ENCODE data around the gene PPP3CA.

The PPP3CA gene

DNA sequence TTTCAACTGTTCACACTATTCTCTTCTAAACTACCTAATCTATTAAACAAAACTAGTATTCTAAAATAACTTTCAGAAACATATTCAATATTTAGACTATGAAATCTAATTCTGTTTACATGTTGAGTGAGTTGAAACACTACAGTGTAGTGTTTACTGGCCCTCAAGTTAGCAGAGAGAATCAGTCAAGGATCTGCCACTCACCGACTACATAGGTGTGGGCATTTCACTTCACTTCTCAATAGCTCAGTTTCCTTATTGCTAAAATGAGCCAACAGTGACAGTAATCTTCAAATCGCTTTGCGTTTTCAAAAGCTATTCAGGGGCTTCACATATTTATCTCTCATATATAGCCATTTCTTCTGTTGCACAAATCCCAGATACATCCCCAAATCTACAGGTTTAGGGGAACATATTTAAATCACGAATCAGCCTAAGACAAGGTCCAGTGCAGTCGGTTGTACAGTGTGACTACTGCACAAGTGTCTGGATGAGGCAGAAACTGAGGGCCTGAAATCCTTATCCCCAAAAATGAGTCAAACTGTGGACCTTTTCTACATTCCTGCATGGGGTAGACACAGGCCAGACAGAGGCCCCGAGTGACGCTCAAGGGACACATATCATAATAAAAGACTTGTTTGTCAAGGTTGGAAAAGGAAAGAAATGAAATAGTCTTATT lies 129.8 kb downstream of the PPP3CA start:
- Histone ChIP-seq H3K4me3 (ENCODE audit: low read length) (no peak overlapping the region), H3K79me2 (ENCODE audit: low read length) (peaks cover 31% of the 10 kb centered on the region), H3K9me2 (replicated peaks; ENCODE audit: insufficient read depth, low read length) (no peaks in the 10 kb centered on the region), H3K9me3 (replicated peaks; ENCODE audit: insufficient read depth, low read length) (no peaks in the 10 kb centered on the region), H3K27me3 (replicated peaks; ENCODE audit: insufficient read depth, low read length) (no peaks in the 10 kb centered on the region), H3K4me1 (ENCODE audit: low read length) (no peaks in the 10 kb centered on the region), H3K36me3 (replicated peaks; ENCODE audit: insufficient read depth, low read length) (no peaks in the 10 kb centered on the region), H3F3A (ENCODE audit: insufficient read depth, low read length) (no peaks in the 10 kb centered on the region), H2AFZ (ENCODE audit: low read length) (no peak overlapping the region), H3K9ac (ENCODE audit: low read length) (no peak overlapping the region), H3K27ac (ENCODE audit: low read length) (no peak overlapping the region), H3K4me2 (ENCODE audit: low read depth, low read length) (no peak overlapping the region), H4K20me1 (ENCODE audit: insufficient read depth, low read length) (no peaks in the 10 kb centered on the region)
- TF ChIP-seq CTCF (IDR thresholded peaks at IDR 0.05; ENCODE audit: low read length) (no peak), EZH2 (optimal IDR thresholded peaks at IDR 0.05; ENCODE audit: low read depth, low read length) (no peak), EZH2phosphoT487 (IDR thresholded peaks at IDR 0.05; ENCODE audit: low read length) (no peak)
- DNase-seq, result no peak

GRCh38 chr4:101211146-101211553 lies 136.2 kb downstream of the PPP3CA start:
- no peak for DNase-seq
- H3K27ac ChIP-seq (ENCODE audit: low read length), result no peak overlapping the region
- H3K9ac ChIP-seq (ENCODE audit: low read length), result no peak overlapping the region

DNA sequence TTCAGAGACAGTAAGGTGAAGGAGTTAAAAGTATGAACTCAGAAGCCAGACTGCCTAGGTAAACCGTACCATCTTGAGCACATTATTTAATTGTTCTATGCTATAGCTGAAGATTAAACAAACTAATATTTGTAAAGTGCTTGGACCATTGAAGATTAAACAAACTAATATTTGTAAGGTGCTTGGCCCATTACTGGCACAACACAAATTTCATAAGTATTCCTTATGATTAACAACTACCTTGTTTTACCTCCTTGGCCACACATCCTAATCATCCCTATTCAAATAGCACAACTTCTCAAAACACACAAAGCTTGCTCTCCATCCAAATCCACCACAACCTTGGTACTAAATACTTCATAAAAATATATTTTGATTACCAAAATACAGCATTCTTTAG lies 137.0 kb downstream of the PPP3CA start:
- Histone ChIP-seq H3K4me3 (ENCODE audit: low read length) (no peak overlapping the region), H2AFZ (ENCODE audit: low read length) (no peak overlapping the region), H3K79me2 (ENCODE audit: low read length) (peaks cover 46% of the 10 kb centered on the region), H3K9me3 (replicated peaks; ENCODE audit: insufficient read depth, low read length) (no peaks in the 10 kb centered on the region), H3K27ac (ENCODE audit: low read length) (no peak overlapping the region), H3K27me3 (replicated peaks; ENCODE audit: insufficient read depth, low read length) (no peaks in the 10 kb centered on the region), H3K9me2 (replicated peaks; ENCODE audit: insufficient read depth, low read length) (no peaks in the 10 kb centered on the region), H3K9ac (ENCODE audit: low read length) (no peak overlapping the region), H3K36me3 (replicated peaks; ENCODE audit: insufficient read depth, low read length) (no peaks in the 10 kb centered on the region), H3K4me1 (ENCODE audit: low read length) (no peaks in the 10 kb centered on the region), H4K20me1 (ENCODE audit: insufficient read depth, low read length) (no peaks in the 10 kb centered on the region), H3K4me2 (ENCODE audit: low read depth, low read length) (no peak overlapping the region), H3F3A (ENCODE audit: insufficient read depth, low read length) (no peaks in the 10 kb centered on the region)
- no peak for TF ChIP-seq EZH2 (optimal IDR thresholded peaks at IDR 0.05; ENCODE audit: low read depth, low read length)
- no peak for TF ChIP-seq CTCF (IDR thresholded peaks at IDR 0.05; ENCODE audit: low read length)
- TF ChIP-seq EZH2phosphoT487 (IDR thresholded peaks at IDR 0.05; ENCODE audit: low read length), result no peak
- no peak for DNase-seq

More at GRCh38 chr4:101211146-101211553, 136.2 kb downstream of the PPP3CA start:
- no peaks in the 10 kb centered on the region for H3K36me3 ChIP-seq (replicated peaks; ENCODE audit: insufficient read depth, low read length)
- no peak overlapping the region for H3K4me2 ChIP-seq (ENCODE audit: low read depth, low read length)
- H3K4me1 ChIP-seq (ENCODE audit: low read length), result no peaks in the 10 kb centered on the region
- H3K9me3 ChIP-seq (replicated peaks; ENCODE audit: insufficient read depth, low read length), result no peaks in the 10 kb centered on the region
- no peaks in the 10 kb centered on the region for H4K20me1 ChIP-seq (ENCODE audit: insufficient read depth, low read length)
- H2AFZ ChIP-seq (ENCODE audit: low read length), result no peak overlapping the region
- H3K79me2 ChIP-seq (ENCODE audit: low read length), result peaks cover 44% of the 10 kb centered on the region
- H3F3A ChIP-seq (ENCODE audit: insufficient read depth, low read length), result no peaks in the 10 kb centered on the region
- no peaks in the 10 kb centered on the region for H3K27me3 ChIP-seq (replicated peaks; ENCODE audit: insufficient read depth, low read length)
- H3K4me3 ChIP-seq (ENCODE audit: low read length), result no peak overlapping the region
- TF ChIP-seq EZH2 (optimal IDR thresholded peaks at IDR 0.05; ENCODE audit: low read depth, low read length) (no peak), EZH2phosphoT487 (IDR thresholded peaks at IDR 0.05; ENCODE audit: low read length) (no peak), CTCF (IDR thresholded peaks at IDR 0.05; ENCODE audit: low read length) (no peak)
- H3K9me2 ChIP-seq (replicated peaks; ENCODE audit: insufficient read depth, low read length), result no peaks in the 10 kb centered on the region

All from MM.1S (cell line).